ENCODE data around the gene TTC4. TPM values are rescaled to one million over a fixed set of nuclear protein-coding genes. Genes with fewer than 3 reads are reported as not detected.

The TTC4 gene
- total RNA-seq, 1 experiment from 2014 or later = 34.7 TPM

- no peak for DNase-seq
- no peak for ATAC-seq
- Histone ChIP-seq H3K36me3 (ENCODE audit: low read depth, low read length) (no peaks in the 10 kb centered on the region), H3K9ac (ENCODE audit: low read length) (no peak overlapping the region), H3F3A (ENCODE audit: low read length, unreplicated experiment) (no peaks in the 10 kb centered on the region), H3K27me3 (ENCODE audit: low read length) (peaks cover 28% of the 10 kb centered on the region; the same call in 1 of the 2 replicates), H3K9me2 (replicated peaks; ENCODE audit: low read length) (no peaks in the 10 kb centered on the region), H3K4me3 (ENCODE audit: low read length) (no peak overlapping the region), H4K20me1 (ENCODE audit: low read length) (no peaks in the 10 kb centered on the region), H3K9me3 (ENCODE audit: low read length) (no peaks in the 10 kb centered on the region), H3K4me2 (ENCODE audit: low read length) (no peak overlapping the region), H3K79me2 (ENCODE audit: low read length) (no peaks in the 10 kb centered on the region), H2AFZ (ENCODE audit: low read length) (no peak overlapping the region), H3K4me1 (ENCODE audit: insufficient read depth, low read length) (no peaks in the 10 kb centered on the region), H3K27ac (ENCODE audit: low read length) (no peak overlapping the region)
- CTCF ChIA-PET = no interaction called here
- BruUV-seq (replicated peaks) = no TSS peak
- TF ChIP-seq EZH2 (IDR thresholded peaks at IDR 0.05; ENCODE audit: low read length, unreplicated experiment) (no peak), EZH2phosphoT487 (IDR thresholded peaks at IDR 0.05; ENCODE audit: borderline replicate concordance, low read length) (no peak)
- TF ChIP-seq, protein P1, sequence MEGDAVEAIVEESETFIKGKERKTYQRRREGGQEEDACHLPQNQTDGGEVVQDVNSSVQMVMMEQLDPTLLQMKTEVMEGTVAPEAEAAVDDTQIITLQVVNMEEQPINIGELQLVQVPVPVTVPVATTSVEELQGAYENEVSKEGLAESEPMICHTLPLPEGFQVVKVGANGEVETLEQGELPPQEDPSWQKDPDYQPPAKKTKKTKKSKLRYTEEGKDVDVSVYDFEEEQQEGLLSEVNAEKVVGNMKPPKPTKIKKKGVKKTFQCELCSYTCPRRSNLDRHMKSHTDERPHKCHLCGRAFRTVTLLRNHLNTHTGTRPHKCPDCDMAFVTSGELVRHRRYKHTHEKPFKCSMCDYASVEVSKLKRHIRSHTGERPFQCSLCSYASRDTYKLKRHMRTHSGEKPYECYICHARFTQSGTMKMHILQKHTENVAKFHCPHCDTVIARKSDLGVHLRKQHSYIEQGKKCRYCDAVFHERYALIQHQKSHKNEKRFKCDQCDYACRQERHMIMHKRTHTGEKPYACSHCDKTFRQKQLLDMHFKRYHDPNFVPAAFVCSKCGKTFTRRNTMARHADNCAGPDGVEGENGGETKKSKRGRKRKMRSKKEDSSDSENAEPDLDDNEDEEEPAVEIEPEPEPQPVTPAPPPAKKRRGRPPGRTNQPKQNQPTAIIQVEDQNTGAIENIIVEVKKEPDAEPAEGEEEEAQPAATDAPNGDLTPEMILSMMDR (conservative IDR thresholded peaks at IDR 0.05; ENCODE audit: low read depth, low read length) = no peak
- intact Hi-C loops (cut with micrococcal nuclease) = no loop called here
- POLR2A ChIA-PET (ENCODE audit: unreplicated experiment) = no interaction called here
Observed at GRCh38 chr1:54703471-54703870, 12.2 kb upstream of the TTC4 start.

- no peak for TF ChIP-seq EZH2 (IDR thresholded peaks at IDR 0.05; ENCODE audit: low read length, unreplicated experiment)
- no peak for TF ChIP-seq EZH2phosphoT487 (IDR thresholded peaks at IDR 0.05; ENCODE audit: borderline replicate concordance, low read length)
- TF ChIP-seq, protein P1 (conservative IDR thresholded peaks at IDR 0.05; ENCODE audit: low read depth, low read length) = no peak
- H3K4me1 ChIP-seq (ENCODE audit: insufficient read depth, low read length) = no peaks in the 10 kb centered on the region
- CTCF ChIA-PET = no interaction called here
- H3K4me2 ChIP-seq (ENCODE audit: low read length) = no peak overlapping the region
- H3F3A ChIP-seq (ENCODE audit: low read length, unreplicated experiment) = no peaks in the 10 kb centered on the region
- no peaks in the 10 kb centered on the region for H3K9me2 ChIP-seq (replicated peaks; ENCODE audit: low read length)
- no peak for ATAC-seq
- H3K79me2 ChIP-seq (ENCODE audit: low read length) = no peaks in the 10 kb centered on the region
- no peak overlapping the region for H3K4me3 ChIP-seq (ENCODE audit: low read length)
- H3K36me3 ChIP-seq (ENCODE audit: low read depth, low read length) = no peaks in the 10 kb centered on the region
- peaks cover 23% of the 10 kb centered on the region; the same call in 1 of the 2 replicates for H3K27me3 ChIP-seq (ENCODE audit: low read length)
- H2AFZ ChIP-seq (ENCODE audit: low read length) = no peak overlapping the region
- H4K20me1 ChIP-seq (ENCODE audit: low read length) = no peaks in the 10 kb centered on the region
- intact Hi-C loops (cut with micrococcal nuclease) = no loop called here
- POLR2A ChIA-PET (ENCODE audit: unreplicated experiment) = no interaction called here
- H3K9me3 ChIP-seq (ENCODE audit: low read length) = no peaks in the 10 kb centered on the region
- no peak overlapping the region for H3K9ac ChIP-seq (ENCODE audit: low read length)
- no TSS peak for BruUV-seq (replicated peaks)
- DNase-seq = peak; percentile 6
- no peak overlapping the region for H3K27ac ChIP-seq (ENCODE audit: low read length)
Observed at GRCh38 chr1:54705153-54705552, 10.5 kb upstream of the TTC4 start.

- no peaks in the 10 kb centered on the region for H3K4me1 ChIP-seq (ENCODE audit: insufficient read depth, low read length)
- ChIA-PET POLR2A (ENCODE audit: unreplicated experiment) (no interaction called here), CTCF (no interaction called here)
- H3K27me3 ChIP-seq (ENCODE audit: low read length) = peaks cover 20% of the 10 kb centered on the region; the same call in 1 of the 2 replicates
- no peaks in the 10 kb centered on the region for H4K20me1 ChIP-seq (ENCODE audit: low read length)
- BruUV-seq (replicated peaks) = no TSS peak
- intact Hi-C loops (cut with micrococcal nuclease) = no loop called here
- H3K36me3 ChIP-seq (ENCODE audit: low read depth, low read length) = no peaks in the 10 kb centered on the region
- TF ChIP-seq, protein P1 (conservative IDR thresholded peaks at IDR 0.05; ENCODE audit: low read depth, low read length) = no peak
- DNase-seq = no peak
- H3F3A ChIP-seq (ENCODE audit: low read length, unreplicated experiment) = no peaks in the 10 kb centered on the region
- no peak for ATAC-seq
- no peak overlapping the region for H2AFZ ChIP-seq (ENCODE audit: low read length)
- H3K9ac ChIP-seq (ENCODE audit: low read length) = no peak overlapping the region
- no peaks in the 10 kb centered on the region for H3K9me2 ChIP-seq (replicated peaks; ENCODE audit: low read length)
- H3K27ac ChIP-seq (ENCODE audit: low read length) = no peak overlapping the region
- no peak overlapping the region for H3K4me3 ChIP-seq (ENCODE audit: low read length)
- no peaks in the 10 kb centered on the region for H3K9me3 ChIP-seq (ENCODE audit: low read length)
- no peak overlapping the region for H3K4me2 ChIP-seq (ENCODE audit: low read length)
- no peaks in the 10 kb centered on the region for H3K79me2 ChIP-seq (ENCODE audit: low read length)
Observed at GRCh38 chr1:54706419-54706818, 9.2 kb upstream of the TTC4 start.
